IMR-90 (cell line): ENCODE measurements around the gene MRTFB. TPM values are rescaled to one million over a fixed set of nuclear protein-coding genes. Genes with fewer than 3 reads are reported as not detected.
A peak's percentile ranks its signal among the peaks of the same experiment; 100 is the strongest.

Experiments used
- ATAC-seq: fragments of 200-7000 bp; cut with Tn5 transposase; 2 replicates; pipeline ENCODE4 v1.9.1; 2020; ENCODE audit warnings: low read depth, mild to moderate bottlenecking, moderate library complexity
- BruUV-seq: library from RNA; stranded (reverse); fragments of 400-500 nt; replicated peaks from 2 replicates; lab custom pipeline; 2021; lab: Mats Ljungman, UMichigan
- CTCF ChIA-PET: fragments of 300-600 bp; formaldehyde crosslinking; extraction: SDS; loops from one replicate; lab custom pipeline; 2021; ENCODE audit warnings: antibody characterized with exemption; lab: Yijun Ruan, JAX
- POLR2A ChIA-PET: fragments of 300-600 bp; sonication (Branson Sonifier 250); formaldehyde crosslinking; loops from one replicate; lab custom pipeline; 2022; ENCODE audit warnings: antibody characterized with exemption; ENCODE audit not compliant: unreplicated experiment; lab: Charles Lee
- DNase-seq: peaks from one replicate; pipeline ENCODE4 v3.0.0; 2013
- H2AFZ ChIP-seq: replicated peaks from 2 replicates; pipeline ENCODE3; 2013; ENCODE audit warnings: low read length, mild to moderate bottlenecking; ENCODE audit not compliant: poor library complexity
- H2AK5ac ChIP-seq: 2 replicates; pipeline ENCODE4 v1.6.1; 2013; ENCODE audit warnings: low read depth, low read length, inconsistent platforms
- H2AK9ac ChIP-seq: replicated peaks from 2 replicates; pipeline ENCODE3; 2013; ENCODE audit warnings: mild to moderate bottlenecking, low read depth, low read length, moderate library complexity; ENCODE audit not compliant: poor library complexity
- H2BK120ac ChIP-seq: 2 replicates; pipeline ENCODE4 v1.6.1; 2013; ENCODE audit warnings: low read depth, low read length, inconsistent platforms
- H2BK15ac ChIP-seq: 3 replicates; pipeline ENCODE4 v1.6.1; 2013; ENCODE audit warnings: low read depth, low read length, inconsistent platforms
- H2BK20ac ChIP-seq: 2 replicates; pipeline ENCODE4 v1.6.1; 2013; ENCODE audit warnings: low read depth, mild to moderate bottlenecking, inconsistent platforms, low read length, moderate library complexity
- H2BK5ac ChIP-seq: 2 replicates; pipeline ENCODE4 v1.6.1; 2013; ENCODE audit warnings: mild to moderate bottlenecking, low read depth, low read length, inconsistent platforms; ENCODE audit not compliant: poor library complexity, severe bottlenecking
- H3K14ac ChIP-seq: replicated peaks from 2 replicates; pipeline ENCODE4 v1.6.1; 2013; ENCODE audit warnings: low read depth, low read length, inconsistent platforms
- H3K18ac ChIP-seq: 2 replicates; pipeline ENCODE4 v1.6.1; 2013; ENCODE audit warnings: low read depth, low read length, control low read depth
- H3K23ac ChIP-seq: 2 replicates; pipeline ENCODE4 v1.6.1; 2013; ENCODE audit warnings: low read depth, low read length, inconsistent platforms
- H3K27ac ChIP-seq: 2 replicates; pipeline ENCODE4 v1.5.1; 2013; ENCODE audit warnings: mild to moderate bottlenecking, control low read depth, low read length; ENCODE audit not compliant: insufficient read depth
- H3K27me3 ChIP-seq: 2 replicates; pipeline ENCODE4 v1.6.1; 2013; ENCODE audit warnings: low read length; ENCODE audit not compliant: control insufficient read depth, insufficient read depth
- H3K36me3 ChIP-seq: 2 replicates; pipeline ENCODE4 v1.6.1; 2013; ENCODE audit warnings: low read length, mixed read lengths; ENCODE audit not compliant: control insufficient read depth, insufficient read depth
- H3K4ac ChIP-seq: 2 replicates; pipeline ENCODE4 v1.6.1; 2013; ENCODE audit warnings: low read depth, low read length, inconsistent platforms
- H3K4me1 ChIP-seq: 2 replicates; pipeline ENCODE4 v1.6.1; 2013; ENCODE audit warnings: low read length, mixed read lengths; ENCODE audit not compliant: control insufficient read depth, insufficient read depth
- H3K4me2 ChIP-seq: 2 replicates; pipeline ENCODE4 v1.6.1; 2013; ENCODE audit warnings: low read depth, mild to moderate bottlenecking, control low read depth, low read length, moderate library complexity
- H3K4me3 ChIP-seq: 2 replicates; pipeline ENCODE4 v1.5.1; 2013; ENCODE audit warnings: low read depth, mild to moderate bottlenecking, control low read depth, low read length, moderate library complexity; ENCODE audit not compliant: insufficient read depth
- H3K56ac ChIP-seq: 2 replicates; pipeline ENCODE4 v1.6.1; 2013; ENCODE audit warnings: low read length, inconsistent platforms; ENCODE audit not compliant: insufficient read depth; ENCODE audit errors: extremely low read depth
- H3K79me1 ChIP-seq, 2 experiments: 2 replicates each; pipeline ENCODE4 v1.6.1; 2013; ENCODE audit warnings: low read length in 2 of 2, inconsistent platforms in 1 of 2, low read depth in 1 of 2
- H3K9ac ChIP-seq: 2 replicates; pipeline ENCODE4 v1.6.1; 2013; ENCODE audit warnings: low read depth, low read length, control low read depth
- H3K9me1 ChIP-seq: 2 replicates; pipeline ENCODE4 v1.6.1; 2013; ENCODE audit warnings: low read length, inconsistent platforms; ENCODE audit not compliant: insufficient read depth
- H3K9me3 ChIP-seq: 2 replicates; pipeline ENCODE4 v1.6.1; 2013; ENCODE audit warnings: low read length; ENCODE audit not compliant: control insufficient read depth, insufficient read depth
- H4K20me1 ChIP-seq: 2 replicates; pipeline ENCODE4 v1.6.1; 2013; ENCODE audit warnings: low read length, inconsistent platforms; ENCODE audit not compliant: insufficient read depth
- H4K5ac ChIP-seq: 2 replicates; pipeline ENCODE4 v1.6.1; 2013; ENCODE audit warnings: mild to moderate bottlenecking, low read depth, low read length, control low read depth
- H4K8ac ChIP-seq, 2 experiments: 2 replicates each; pipeline ENCODE4 v1.6.1; 2013; ENCODE audit warnings: low read depth in 2 of 2, low read length in 2 of 2, control low read depth in 1 of 2, inconsistent platforms in 1 of 2
- H4K91ac ChIP-seq: 2 replicates; pipeline ENCODE4 v1.6.1; 2013; ENCODE audit warnings: low read depth, low read length, inconsistent platforms; ENCODE audit not compliant: insufficient read depth
- CEBPB ChIP-seq: IDR thresholded peaks from 2 replicates; pipeline ENCODE4 v1.6.1; 2012; ENCODE audit warnings: low read depth, low read length, improper control_type of control experiment
- CHD1 ChIP-seq: IDR thresholded peaks from 2 replicates; pipeline ENCODE4 v1.6.1; 2012; ENCODE audit warnings: low read depth, low read length, improper control_type of control experiment
- CTCF ChIP-seq: conservative IDR thresholded peaks from 2 replicates; pipeline ENCODE4 v1.5.1; 2012; ENCODE audit warnings: mild to moderate bottlenecking, low read depth, low read length, improper control_type of control experiment
- ELK1 ChIP-seq: fragments of 150-350 bp; IDR thresholded peaks from 2 replicates; pipeline ENCODE4 v1.6.1; 2016; ENCODE audit warnings: low read depth, mild to moderate bottlenecking, low read length, moderate library complexity, borderline replicate concordance
- FOS ChIP-seq: fragments of 150-350 bp; IDR thresholded peaks from 2 replicates; pipeline ENCODE4 v1.6.1; 2016; ENCODE audit warnings: low read depth, low read length
- MAFK ChIP-seq: IDR thresholded peaks from 2 replicates; pipeline ENCODE4 v1.6.1; 2012; ENCODE audit warnings: low read depth, low read length, improper control_type of control experiment
- MAZ ChIP-seq: IDR thresholded peaks from 2 replicates; pipeline ENCODE4 v1.6.1; 2012; ENCODE audit warnings: low read depth, mild to moderate bottlenecking, low read length, improper control_type of control experiment, moderate library complexity, borderline replicate concordance
- MXI1 ChIP-seq: IDR thresholded peaks from 2 replicates; pipeline ENCODE4 v1.6.1; 2012; ENCODE audit warnings: low read depth, mild to moderate bottlenecking, low read length, moderate library complexity, borderline replicate concordance
- NFE2L2 ChIP-seq: fragments of 150-350 bp; IDR thresholded peaks from 2 replicates; pipeline ENCODE4 v1.6.1; 2016; ENCODE audit warnings: low read depth, mild to moderate bottlenecking, low read length
- POLR2A ChIP-seq: IDR thresholded peaks from 2 replicates; pipeline ENCODE4 v1.6.1; 2012; ENCODE audit warnings: mild to moderate bottlenecking, low read depth, low read length
- RAD21 ChIP-seq: IDR thresholded peaks from 2 replicates; pipeline ENCODE4 v1.6.1; 2012; ENCODE audit warnings: low read length, improper control_type of control experiment
- RCOR1 ChIP-seq: IDR thresholded peaks from 2 replicates; pipeline ENCODE4 v1.6.1; 2012; ENCODE audit warnings: mild to moderate bottlenecking, low read length, improper control_type of control experiment; ENCODE audit not compliant: insufficient replicate concordance
- RFX5 ChIP-seq: IDR thresholded peaks from 2 replicates; pipeline ENCODE4 v1.8.0; 2012; ENCODE audit warnings: low read depth, mild to moderate bottlenecking, low read length, moderate library complexity
- USF2 ChIP-seq: fragments of 150-350 bp; IDR thresholded peaks from 2 replicates; pipeline ENCODE4 v1.6.1; 2017; ENCODE audit warnings: mild to moderate bottlenecking, antibody characterized with exemption, low read length, low read depth
- WGBS, 2 experiments: methylation state at CpG; one replicate each; pipeline versions ENCODE4 v1.1.5 to v1.1.7; 2013; ENCODE audit warnings: missing lambda C conversion rate in 2 of 2; ENCODE audit not compliant: insufficient read length in 1 of 2; ENCODE audit errors: extremely low coverage in 2 of 2; 5-methylcytosine and 5-hydroxymethylcytosine counted together
- dilution Hi-C: fragments of 300-500 bp; cut with HindIII; formaldehyde crosslinking; loops from one replicate; pipeline ENCODE4 v1.14.3; 2018; ENCODE audit warnings: low sequenced_read_pairs; ENCODE audit not compliant: unreplicated experiment
- in situ Hi-C: fragments of 300-500 bp; cut with MboI; formaldehyde crosslinking; loops from 3 replicates; pipeline ENCODE4 v1.14.3; 2019; ENCODE audit warnings: low sequenced_read_pairs, inconsistent platforms, mixed read lengths
- intact Hi-C: fragments of 100-400 bp; cut with micrococcal nuclease; formaldehyde crosslinking; loops from 2 replicates; pipeline ENCODE4 v1.10.0; 2022
- polyA plus RNA-seq, 3 experiments: library from polyadenylated mRNA; depleted of rRNA; stranded (reverse); fragments of >200 nt; gene quantifications; 2 replicates each; pipeline ENCODE4 v1.2.3, GENCODE V29; 2012; ENCODE audit warnings: low replicate concordance in 1 of 3
- total RNA-seq: library from RNA; depleted of rRNA; stranded (reverse); fragments of >200 nt; gene quantifications from 2 replicates; pipeline ENCODE4 v1.2.3, GENCODE V29; 2012

Gene MRTFB
- total and polyA plus RNA-seq, 2 of the 4 experiments (the other 2 are of a cell fraction), result 4.4 to 5.4 TPM

DNA sequence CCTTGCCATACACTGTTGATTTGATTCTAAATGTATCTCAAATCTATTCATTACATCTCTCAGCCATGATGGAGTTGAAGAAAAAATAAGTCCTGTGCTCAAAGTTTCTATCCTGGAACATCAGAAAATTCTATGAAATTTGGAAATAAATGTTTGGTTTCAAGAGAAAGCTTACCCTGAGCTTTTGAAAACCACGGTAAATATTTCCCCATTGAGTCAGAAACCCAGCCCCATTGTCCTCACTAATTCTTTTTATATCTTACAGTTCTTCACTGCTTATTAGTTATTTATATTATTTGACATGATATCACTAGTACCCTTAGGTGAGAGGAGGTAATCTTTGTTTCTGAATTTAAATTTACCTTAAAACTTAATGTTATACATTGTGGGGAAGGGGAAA lies 128.5 kb downstream of the MRTFB start:
- ATAC-seq (no peak), DNase-seq (peak; percentile 27)
- Histone ChIP-seq H2AK5ac (no peak overlapping the region), H3K4me2 (no peak overlapping the region), H3K56ac (no peak overlapping the region), H2BK15ac (no peak overlapping the region), H2AFZ (no peak overlapping the region), H3K4me1 (no peaks in the 10 kb centered on the region; the same call in 1 of the 2 replicates), H3K18ac (no peak overlapping the region), H3K27me3 (no peaks in the 10 kb centered on the region), H4K5ac (no peak overlapping the region), H3K27ac (no peak overlapping the region), H3K14ac (no peak overlapping the region), H3K36me3 (no peaks in the 10 kb centered on the region), H3K23ac (no peak overlapping the region), H3K4me3 (no peak overlapping the region), H3K4ac (no peak overlapping the region), H3K9me1 (no peaks in the 10 kb centered on the region; the same call in 1 of the 2 replicates), H3K9me3 (no peaks in the 10 kb centered on the region), H2BK20ac (no peak overlapping the region), H2AK9ac (no peak overlapping the region), H3K79me1 (peaks cover 0 to 3% of the 10 kb centered on the region in 2 experiments; a peak in 2 of 4 replicates), H4K91ac (no peak overlapping the region), H4K8ac (no peak overlapping the region), H2BK120ac (no peak overlapping the region), H4K20me1 (no peaks in the 10 kb centered on the region), H3K9ac (no peak overlapping the region), H2BK5ac (no peak overlapping the region)
- POLR2A ChIA-PET, result no interaction called here
- no peak for TF ChIP-seq CHD1
- TF ChIP-seq MXI1, result no peak
- no peak for TF ChIP-seq FOS
- TF ChIP-seq RCOR1, result no peak
- TF ChIP-seq USF2, result no peak
- no peak for TF ChIP-seq CTCF
- TF ChIP-seq MAZ, result no peak
- no peak for TF ChIP-seq CEBPB
- TF ChIP-seq ELK1, result no peak
- TF ChIP-seq NFE2L2, result no peak
- TF ChIP-seq RAD21, result no peak
- TF ChIP-seq MAFK, result no peak
- no peak for TF ChIP-seq RFX5
- no peak for TF ChIP-seq POLR2A
- WGBS, 2 experiments, result no CpG with 5 or more reads among the region's 1 CpG
- intact Hi-C loops, result no loop called here
- in situ Hi-C loops, result no loop called here
- BruUV-seq, result no TSS peak
- dilution Hi-C loops, result no loop called here
- CTCF ChIA-PET, result no interaction called here
